ENCODE data around the gene SULT1A3. TPM values are rescaled to one million over a fixed set of nuclear protein-coding genes. Genes with fewer than 3 reads are reported as not detected.

The SULT1A3 gene
- total and polyA plus RNA-seq, 2 of the 8 experiments (the other 6 are each of a cell fraction or from before 2014, with no cell fraction given): 1.9 to 13.8 TPM

DNA sequence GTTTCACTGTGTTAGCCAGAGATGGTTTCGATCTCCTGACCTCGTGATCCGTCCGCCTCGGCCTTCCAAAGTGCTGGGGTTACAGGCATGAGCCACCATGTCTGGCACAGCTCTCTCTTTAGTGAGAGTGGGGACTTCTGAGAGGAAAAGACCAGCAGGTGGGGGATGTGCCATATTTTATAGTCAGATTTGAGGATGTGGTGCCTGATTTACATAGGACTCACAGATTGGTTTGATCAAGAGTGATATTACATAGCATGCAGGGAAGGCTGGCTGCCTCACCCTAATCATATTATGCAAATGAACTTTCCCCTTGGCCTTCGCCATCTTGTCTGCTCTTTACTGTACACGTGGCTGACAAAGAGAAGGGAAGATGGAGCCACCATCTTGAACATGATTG, 48.0 kb upstream of the SULT1A3 start (continued):
- TF ChIP-seq, protein P1, sequence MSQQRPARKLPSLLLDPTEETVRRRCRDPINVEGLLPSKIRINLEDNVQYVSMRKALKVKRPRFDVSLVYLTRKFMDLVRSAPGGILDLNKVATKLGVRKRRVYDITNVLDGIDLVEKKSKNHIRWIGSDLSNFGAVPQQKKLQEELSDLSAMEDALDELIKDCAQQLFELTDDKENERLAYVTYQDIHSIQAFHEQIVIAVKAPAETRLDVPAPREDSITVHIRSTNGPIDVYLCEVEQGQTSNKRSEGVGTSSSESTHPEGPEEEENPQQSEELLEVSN (IDR thresholded peaks at IDR 0.05): no peak
